Measurements from ENCODE around the gene MTX1.

DNA sequence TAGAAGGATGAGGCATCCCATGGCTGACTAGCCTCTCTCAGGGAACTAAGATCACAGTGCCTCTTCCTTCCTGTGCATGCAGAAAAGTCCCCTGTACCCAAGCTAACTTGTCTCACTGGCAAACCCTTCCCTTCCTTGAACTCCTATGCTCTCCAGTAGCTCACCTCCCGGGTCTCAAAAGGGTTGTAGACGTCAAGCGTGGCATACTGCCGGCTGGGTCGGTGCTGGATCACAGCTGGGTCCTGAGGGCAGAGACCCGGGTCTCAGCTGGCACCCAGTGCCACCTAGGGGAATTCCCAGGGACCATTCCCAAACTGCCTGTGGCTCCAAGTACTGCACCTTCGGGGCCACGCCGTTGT is 53.0 kb downstream of the MTX1 start:
- TF ChIP-seq EZH2 (IDR thresholded peaks at IDR 0.05; ENCODE audit: insufficient read depth, poor library complexity, severe bottlenecking) (no peak), EZH2phosphoT487 (IDR thresholded peaks at IDR 0.05; ENCODE audit: insufficient read depth, low read depth) (no peak)

Data from GM23248 (cell line).